ENCODE data around the gene NECTIN2. TPM values are rescaled to one million over a fixed set of nuclear protein-coding genes. Genes with fewer than 3 reads are reported as not detected.
A peak's percentile ranks its signal among the peaks of the same experiment; 100 is the strongest.
"Not testable (repeated sequence)": the region's sequence is repeated elsewhere in the genome, so short reads cannot be mapped to it uniquely, and the experiment has no call there.

Gene NECTIN2
- total and polyA plus RNA-seq, 2 donors from 2014 or later: 110 to 111 TPM

DNA sequence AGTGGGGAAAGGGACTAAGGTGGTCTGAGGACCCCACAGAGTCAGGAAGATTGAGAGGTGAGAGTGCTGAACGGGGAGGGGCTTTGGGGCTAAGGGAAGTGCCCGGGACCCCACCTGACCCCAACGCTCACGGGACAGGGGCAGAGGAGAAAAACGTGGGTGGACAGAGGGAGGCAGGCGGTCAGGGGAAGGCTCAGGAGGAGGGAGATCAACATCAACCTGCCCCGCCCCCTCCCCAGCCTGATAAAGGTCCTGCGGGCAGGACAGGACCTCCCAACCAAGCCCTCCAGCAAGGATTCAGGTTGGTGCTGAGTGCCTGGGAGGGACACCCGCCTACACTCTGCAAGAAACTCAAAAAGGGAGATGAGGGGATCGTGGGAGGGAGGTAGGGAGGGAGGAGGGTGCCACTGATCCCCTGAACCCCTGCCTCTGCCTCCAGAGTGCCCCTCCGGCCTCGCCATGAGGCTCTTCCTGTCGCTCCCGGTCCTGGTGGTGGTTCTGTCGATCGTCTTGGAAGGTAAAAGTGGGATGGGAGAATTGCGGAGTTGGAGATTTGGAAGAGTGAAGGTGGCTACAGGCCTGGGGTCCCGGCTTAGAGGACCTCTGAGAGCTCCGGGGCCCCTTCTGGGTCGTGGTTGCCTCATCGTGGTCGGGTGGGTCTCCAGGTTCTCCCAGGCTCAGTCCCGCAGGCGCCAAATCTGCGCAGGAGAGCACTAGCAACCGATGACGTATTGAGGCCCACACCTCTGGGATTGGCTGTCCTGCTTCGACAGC lies 68.5 kb downstream of the NECTIN2 start, which contains the start of gene APOC1:
APOC1 (plus strand) TSS at position 176 of the 774 bp plus-strand sequence; CDS start at position 460, 284 bp downstream.
- H3K36me3 ChIP-seq (ENCODE audit: control insufficient read depth in 2 of 3, insufficient read depth in 3 of 3, low read length in 3 of 3); H3K4me1 ChIP-seq (ENCODE audit: control insufficient read depth in 2 of 3, insufficient read depth in 2 of 3, low read depth in 1 of 3, low read length in 3 of 3); FAIRE-seq; H3K27me3 ChIP-seq (ENCODE audit: control insufficient read depth, insufficient read depth, low read length); intact Hi-C loops (cut with DNase I); H3K27ac ChIP-seq (ENCODE audit: low read depth in 2 of 2, low read length in 2 of 2); H3K9me3 ChIP-seq (ENCODE audit: control insufficient read depth in 2 of 3, insufficient read depth in 1 of 3, low read length in 3 of 3): not testable (repeated sequence)
- Histone ChIP-seq H3K4me3 (ENCODE audit: low read length in 3 of 3) (peak within 1 kb of the TSS; percentile 69 to 73 (median 71)), H3K9ac (ENCODE audit: low read length in 3 of 3) (peak within 1 kb of the TSS; percentile 27 to 55 (median 46))
- DNase-seq: peak; percentile 89 to 96 (median 95)

GRCh38 chr19:44924243-44924725 lies 78.2 kb downstream of the NECTIN2 start:
- Histone ChIP-seq H3K27ac (ENCODE audit: low read depth in 2 of 2, low read length in 2 of 2) (no peak overlapping the region), H3K9ac (ENCODE audit: low read length in 3 of 3) (no peak overlapping the region), H3K36me3 (ENCODE audit: control insufficient read depth in 2 of 3, insufficient read depth in 3 of 3, low read length in 3 of 3) (no peaks in the 10 kb centered on the region), H3K9me3 (ENCODE audit: control insufficient read depth in 2 of 3, insufficient read depth in 1 of 3, low read length in 3 of 3) (no peaks in the 10 kb centered on the region), H3K4me1 (ENCODE audit: control insufficient read depth in 2 of 3, insufficient read depth in 2 of 3, low read depth in 1 of 3, low read length in 3 of 3) (no peaks in the 10 kb centered on the region), H3K27me3 (ENCODE audit: control insufficient read depth, insufficient read depth, low read length) (no peaks in the 10 kb centered on the region), H3K4me3 (ENCODE audit: low read length in 3 of 3) (no peak overlapping the region)
- TF ChIP-seq, protein P1, sequence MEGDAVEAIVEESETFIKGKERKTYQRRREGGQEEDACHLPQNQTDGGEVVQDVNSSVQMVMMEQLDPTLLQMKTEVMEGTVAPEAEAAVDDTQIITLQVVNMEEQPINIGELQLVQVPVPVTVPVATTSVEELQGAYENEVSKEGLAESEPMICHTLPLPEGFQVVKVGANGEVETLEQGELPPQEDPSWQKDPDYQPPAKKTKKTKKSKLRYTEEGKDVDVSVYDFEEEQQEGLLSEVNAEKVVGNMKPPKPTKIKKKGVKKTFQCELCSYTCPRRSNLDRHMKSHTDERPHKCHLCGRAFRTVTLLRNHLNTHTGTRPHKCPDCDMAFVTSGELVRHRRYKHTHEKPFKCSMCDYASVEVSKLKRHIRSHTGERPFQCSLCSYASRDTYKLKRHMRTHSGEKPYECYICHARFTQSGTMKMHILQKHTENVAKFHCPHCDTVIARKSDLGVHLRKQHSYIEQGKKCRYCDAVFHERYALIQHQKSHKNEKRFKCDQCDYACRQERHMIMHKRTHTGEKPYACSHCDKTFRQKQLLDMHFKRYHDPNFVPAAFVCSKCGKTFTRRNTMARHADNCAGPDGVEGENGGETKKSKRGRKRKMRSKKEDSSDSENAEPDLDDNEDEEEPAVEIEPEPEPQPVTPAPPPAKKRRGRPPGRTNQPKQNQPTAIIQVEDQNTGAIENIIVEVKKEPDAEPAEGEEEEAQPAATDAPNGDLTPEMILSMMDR (IDR thresholded peaks at IDR 0.05; ENCODE audit: borderline replicate concordance, extremely low read depth, insufficient read depth): no peak
- intact Hi-C loops (cut with DNase I): no loop called here
- no peak for DNase-seq
- no peak for FAIRE-seq

DNA sequence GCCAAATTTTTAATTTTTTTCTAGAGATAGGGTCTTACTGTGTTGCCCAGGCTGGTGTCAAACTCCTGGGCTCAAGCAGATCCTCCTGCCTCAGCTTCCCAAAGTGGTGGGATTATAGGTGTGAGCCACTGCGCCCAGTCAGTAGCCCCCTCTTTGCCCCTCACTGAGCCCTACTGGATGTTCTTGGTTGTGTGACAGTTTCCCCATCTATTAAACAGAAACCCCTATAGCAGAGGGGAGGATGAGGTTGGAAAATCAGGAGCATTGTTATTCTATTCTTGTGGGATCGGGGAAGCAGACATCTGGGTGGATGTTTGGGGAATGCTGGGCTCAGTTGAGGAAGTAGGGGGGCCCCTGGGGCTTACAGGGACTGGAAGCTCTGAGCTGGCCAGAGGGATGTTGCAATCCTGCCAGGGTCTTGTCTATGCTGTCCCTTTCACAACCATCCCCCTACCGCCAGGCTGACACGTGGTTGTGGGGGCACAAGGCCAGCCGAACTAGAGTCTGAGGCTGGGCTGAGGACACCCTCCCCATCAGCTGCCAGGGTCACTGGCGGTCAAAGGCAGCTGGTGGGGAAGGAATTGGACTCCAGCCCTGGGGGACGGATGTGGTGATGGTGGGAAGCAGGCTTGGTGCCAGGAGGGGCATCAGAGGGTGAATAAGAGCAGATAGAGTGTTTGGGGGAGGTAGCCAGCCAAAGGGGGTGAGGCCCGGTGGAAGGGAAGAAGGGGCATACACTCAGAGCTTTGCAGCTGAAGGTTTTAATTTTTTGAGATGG lies 79.2 kb downstream of the NECTIN2 start:
- H3K27ac ChIP-seq (ENCODE audit: low read depth in 2 of 2, low read length in 2 of 2): no peak overlapping the region
- H3K9ac ChIP-seq (ENCODE audit: low read length in 3 of 3): no peak overlapping the region
- intact Hi-C loops (cut with DNase I): no loop called here
- H3K9me3 ChIP-seq (ENCODE audit: control insufficient read depth in 2 of 3, insufficient read depth in 1 of 3, low read length in 3 of 3): no peaks in the 10 kb centered on the region
- FAIRE-seq (no peak), DNase-seq (peak in 4 of 5 donors; percentile 23 to 95 (median 42))
- TF ChIP-seq, protein P1 (IDR thresholded peaks at IDR 0.05; ENCODE audit: borderline replicate concordance, extremely low read depth, insufficient read depth): no peak
- no peaks in the 10 kb centered on the region for H3K36me3 ChIP-seq (ENCODE audit: control insufficient read depth in 2 of 3, insufficient read depth in 3 of 3, low read length in 3 of 3)
- no peaks in the 10 kb centered on the region for H3K4me1 ChIP-seq (ENCODE audit: control insufficient read depth in 2 of 3, insufficient read depth in 2 of 3, low read depth in 1 of 3, low read length in 3 of 3)
- H3K4me3 ChIP-seq (ENCODE audit: low read length in 3 of 3): no peak overlapping the region
- H3K27me3 ChIP-seq (ENCODE audit: control insufficient read depth, insufficient read depth, low read length): no peaks in the 10 kb centered on the region

GRCh38 chr19:44926245-44927077 lies 80.4 kb downstream of the NECTIN2 start:
- peak overlapping the region in 1 of 3 donors; percentile 17 for H3K4me3 ChIP-seq (ENCODE audit: low read length in 3 of 3)
- H3K27ac ChIP-seq (ENCODE audit: low read depth in 2 of 2, low read length in 2 of 2); FAIRE-seq; H3K9ac ChIP-seq (ENCODE audit: low read length in 3 of 3); H3K4me1 ChIP-seq (ENCODE audit: control insufficient read depth in 2 of 3, insufficient read depth in 2 of 3, low read depth in 1 of 3, low read length in 3 of 3); H3K36me3 ChIP-seq (ENCODE audit: control insufficient read depth in 2 of 3, insufficient read depth in 3 of 3, low read length in 3 of 3); H3K27me3 ChIP-seq (ENCODE audit: control insufficient read depth, insufficient read depth, low read length); H3K9me3 ChIP-seq (ENCODE audit: control insufficient read depth in 2 of 3, insufficient read depth in 1 of 3, low read length in 3 of 3); intact Hi-C loops (cut with DNase I): not testable (repeated sequence)
- DNase-seq: peak in 1 of 5 donors; percentile 10

Data from kidney (tissue), 14 donors.